ENCODE results near the gene PPP1R9A. TPM values are rescaled to one million over a fixed set of nuclear protein-coding genes. Genes with fewer than 3 reads are reported as not detected.

The PPP1R9A gene
- total RNA-seq, 1 donor, result under 0.01 TPM

GRCh38 chr7:95335093-95335492 lies 427.7 kb downstream of the PPP1R9A start:
- no peak overlapping the region for H3K4me3 ChIP-seq (ENCODE audit: low read depth, low read length)
- no peak for TF ChIP-seq CTCF (IDR thresholded peaks at IDR 0.05; ENCODE audit: insufficient read depth, low read depth, low read length)
- DNase-seq (ENCODE audit: low read depth), result peak; percentile 29

GRCh38 chr7:95338832-95339231 lies 431.4 kb downstream of the PPP1R9A start:
- TF ChIP-seq CTCF (IDR thresholded peaks at IDR 0.05; ENCODE audit: insufficient read depth, low read depth, low read length), result no peak
- H3K4me3 ChIP-seq (ENCODE audit: low read depth, low read length), result no peak overlapping the region
- no peak for DNase-seq (ENCODE audit: low read depth)

- no peak for TF ChIP-seq CTCF (IDR thresholded peaks at IDR 0.05; ENCODE audit: insufficient read depth, low read depth, low read length)
- H3K4me3 ChIP-seq (ENCODE audit: low read depth, low read length), result no peak overlapping the region
- no peak for DNase-seq (ENCODE audit: low read depth)
Observed at GRCh38 chr7:95340491-95340890, 433.1 kb downstream of the PPP1R9A start.

GRCh38 chr7:95342029-95342428 lies 434.6 kb downstream of the PPP1R9A start:
- DNase-seq (ENCODE audit: low read depth), result no peak
- no peak overlapping the region for H3K4me3 ChIP-seq (ENCODE audit: low read depth, low read length)
- TF ChIP-seq CTCF (IDR thresholded peaks at IDR 0.05; ENCODE audit: insufficient read depth, low read depth, low read length), result no peak

GRCh38 chr7:95342642-95343307 lies 435.4 kb downstream of the PPP1R9A start:
- peak; percentile 6 for TF ChIP-seq CTCF (IDR thresholded peaks at IDR 0.05; ENCODE audit: insufficient read depth, low read depth, low read length)
- no peak for DNase-seq (ENCODE audit: low read depth)
- H3K4me3 ChIP-seq (ENCODE audit: low read depth, low read length), result no peak overlapping the region

Small RNAs within 50 kb of the gene (small RNA-seq; reads per million reads assigned to genes)
- not detected for gene AC002429.1
- gene HINT1P2, result not detected
- gene RNU4-16P, result not detected

All from fibroblast of villous mesenchyme (primary cell).